Spleen (tissue), 7 donors: ENCODE measurements around the gene PACS1.

Experiments
- POLR2A ChIP-seq, 3 donors: fragments of 450-650 bp; IDR thresholded peaks; one replicate each; pipeline ENCODE4 v1.5.1; 2017; ENCODE audit warnings: antibody characterized with exemption in 3 of 3, mild to moderate bottlenecking in 1 of 3
- POLR2AphosphoS5 ChIP-seq, 3 donors: sonication (generic); formaldehyde crosslinking; IDR thresholded peaks; one replicate each; pipeline ENCODE4 v1.5.1; 2017; ENCODE audit warnings: antibody characterized with exemption in 3 of 3
- TF ChIP-seq, protein P1 (sequence below), 11 experiments: fragments of 200-600 bp in 7 of 11; fragments of 450-650 bp in 4 of 11; sonication (generic) in 4 of 11; IDR thresholded peaks in 8 of 11; conservative IDR thresholded peaks in 3 of 11; 1 replicate in 7 of 11; 2 replicates in 4 of 11; pipeline versions ENCODE4 v1.4.0 to v1.8.0; 2016 to 2021; ENCODE audit warnings: antibody characterized with exemption in 11 of 11, inconsistent platforms in 4 of 11, mild to moderate bottlenecking in 1 of 11
- donor health status: DM: no; HTN: no; CAD: no; lungs with moderate emphysema.
- donor health status: DM: no; HTN: no; CAD: no.
- donor health status: DM: no; HTN: no; CAD: no.

DNA sequence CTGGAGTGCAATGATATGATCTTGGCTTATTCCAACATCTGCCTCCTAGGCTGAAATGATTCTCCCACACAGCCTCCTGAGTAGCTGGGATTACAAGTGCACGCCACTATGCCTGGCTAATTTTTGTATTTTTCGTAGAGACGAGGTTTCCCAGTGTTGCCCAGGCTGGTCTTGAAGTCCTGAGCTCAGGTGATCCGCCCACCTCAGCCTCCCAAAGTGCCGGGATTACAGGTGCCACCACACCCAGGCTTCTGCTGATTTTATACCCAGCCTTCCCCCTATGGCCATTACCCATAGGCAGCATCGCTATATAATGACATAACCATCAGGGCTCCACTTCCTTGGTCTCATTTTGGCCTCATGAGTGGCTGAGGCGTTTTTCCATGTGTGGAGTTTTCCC lies 137.7 kb downstream of the PACS1 start:
- TF ChIP-seq, protein P1, sequence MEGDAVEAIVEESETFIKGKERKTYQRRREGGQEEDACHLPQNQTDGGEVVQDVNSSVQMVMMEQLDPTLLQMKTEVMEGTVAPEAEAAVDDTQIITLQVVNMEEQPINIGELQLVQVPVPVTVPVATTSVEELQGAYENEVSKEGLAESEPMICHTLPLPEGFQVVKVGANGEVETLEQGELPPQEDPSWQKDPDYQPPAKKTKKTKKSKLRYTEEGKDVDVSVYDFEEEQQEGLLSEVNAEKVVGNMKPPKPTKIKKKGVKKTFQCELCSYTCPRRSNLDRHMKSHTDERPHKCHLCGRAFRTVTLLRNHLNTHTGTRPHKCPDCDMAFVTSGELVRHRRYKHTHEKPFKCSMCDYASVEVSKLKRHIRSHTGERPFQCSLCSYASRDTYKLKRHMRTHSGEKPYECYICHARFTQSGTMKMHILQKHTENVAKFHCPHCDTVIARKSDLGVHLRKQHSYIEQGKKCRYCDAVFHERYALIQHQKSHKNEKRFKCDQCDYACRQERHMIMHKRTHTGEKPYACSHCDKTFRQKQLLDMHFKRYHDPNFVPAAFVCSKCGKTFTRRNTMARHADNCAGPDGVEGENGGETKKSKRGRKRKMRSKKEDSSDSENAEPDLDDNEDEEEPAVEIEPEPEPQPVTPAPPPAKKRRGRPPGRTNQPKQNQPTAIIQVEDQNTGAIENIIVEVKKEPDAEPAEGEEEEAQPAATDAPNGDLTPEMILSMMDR (IDR thresholded peaks at IDR 0.05 in 8 of 11, conservative IDR thresholded peaks at IDR 0.05 in 3 of 11), result no peak
- TF ChIP-seq POLR2A (IDR thresholded peaks at IDR 0.05) (no peak), POLR2AphosphoS5 (IDR thresholded peaks at IDR 0.05) (no peak)
